ENCODE results near the gene ZPLD1.

DNA sequence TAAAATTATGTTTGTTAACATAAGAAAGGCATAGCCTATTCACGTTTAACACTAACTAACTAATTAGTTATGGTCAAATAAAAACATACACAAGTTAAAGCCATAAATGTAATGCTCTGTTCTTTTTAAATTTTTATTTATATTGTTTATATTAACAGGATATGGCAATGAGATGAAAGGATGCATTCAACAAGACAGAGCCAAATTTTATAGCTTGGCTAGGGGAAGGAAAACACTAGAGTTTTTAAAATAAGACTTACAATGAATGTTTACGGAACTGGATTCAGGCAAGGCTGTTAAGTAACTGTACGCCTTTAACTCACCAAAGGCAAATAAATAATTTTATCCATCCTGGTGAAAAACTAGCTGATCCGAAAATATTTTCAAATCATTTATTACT, 86.4 kb downstream of the ZPLD1 start:
- TF ChIP-seq, protein P1, sequence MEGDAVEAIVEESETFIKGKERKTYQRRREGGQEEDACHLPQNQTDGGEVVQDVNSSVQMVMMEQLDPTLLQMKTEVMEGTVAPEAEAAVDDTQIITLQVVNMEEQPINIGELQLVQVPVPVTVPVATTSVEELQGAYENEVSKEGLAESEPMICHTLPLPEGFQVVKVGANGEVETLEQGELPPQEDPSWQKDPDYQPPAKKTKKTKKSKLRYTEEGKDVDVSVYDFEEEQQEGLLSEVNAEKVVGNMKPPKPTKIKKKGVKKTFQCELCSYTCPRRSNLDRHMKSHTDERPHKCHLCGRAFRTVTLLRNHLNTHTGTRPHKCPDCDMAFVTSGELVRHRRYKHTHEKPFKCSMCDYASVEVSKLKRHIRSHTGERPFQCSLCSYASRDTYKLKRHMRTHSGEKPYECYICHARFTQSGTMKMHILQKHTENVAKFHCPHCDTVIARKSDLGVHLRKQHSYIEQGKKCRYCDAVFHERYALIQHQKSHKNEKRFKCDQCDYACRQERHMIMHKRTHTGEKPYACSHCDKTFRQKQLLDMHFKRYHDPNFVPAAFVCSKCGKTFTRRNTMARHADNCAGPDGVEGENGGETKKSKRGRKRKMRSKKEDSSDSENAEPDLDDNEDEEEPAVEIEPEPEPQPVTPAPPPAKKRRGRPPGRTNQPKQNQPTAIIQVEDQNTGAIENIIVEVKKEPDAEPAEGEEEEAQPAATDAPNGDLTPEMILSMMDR (IDR thresholded peaks at IDR 0.05; ENCODE audit: insufficient read depth, low read length, poor library complexity, severe bottlenecking), result no peak
- no peak for TF ChIP-seq EZH2phosphoT487 (conservative IDR thresholded peaks at IDR 0.05; ENCODE audit: low read length)

All from SU-DHL-6 (cell line).